Endometrial microvascular endothelial cells (primary cell): ENCODE measurements around the gene PSMD13. TPM values are rescaled to one million over a fixed set of nuclear protein-coding genes. Genes with fewer than 3 reads are reported as not detected.
"Not testable (repeated sequence)": the region's sequence is repeated elsewhere in the genome, so short reads cannot be mapped to it uniquely, and the experiment has no call there.

Experiments used
- in situ Hi-C: cut with HindIII; loops from 2 replicates; pipeline ENCODE4 v1.10.0; 2017; ENCODE audit warnings: low sequenced_read_pairs, low pct_unique_long_range_greater_than_20kb; ENCODE audit errors: inconsistent ontology term
- total RNA-seq: library from RNA; depleted of rRNA; stranded (reverse); fragments of >200 nt; gene quantifications from one replicate; pipeline ENCODE4 v1.2.3, GENCODE V29; 2015; ENCODE audit errors: inconsistent ontology term

Gene PSMD13
- total RNA-seq, 1 donor from 2014 or later = 204 TPM

DNA sequence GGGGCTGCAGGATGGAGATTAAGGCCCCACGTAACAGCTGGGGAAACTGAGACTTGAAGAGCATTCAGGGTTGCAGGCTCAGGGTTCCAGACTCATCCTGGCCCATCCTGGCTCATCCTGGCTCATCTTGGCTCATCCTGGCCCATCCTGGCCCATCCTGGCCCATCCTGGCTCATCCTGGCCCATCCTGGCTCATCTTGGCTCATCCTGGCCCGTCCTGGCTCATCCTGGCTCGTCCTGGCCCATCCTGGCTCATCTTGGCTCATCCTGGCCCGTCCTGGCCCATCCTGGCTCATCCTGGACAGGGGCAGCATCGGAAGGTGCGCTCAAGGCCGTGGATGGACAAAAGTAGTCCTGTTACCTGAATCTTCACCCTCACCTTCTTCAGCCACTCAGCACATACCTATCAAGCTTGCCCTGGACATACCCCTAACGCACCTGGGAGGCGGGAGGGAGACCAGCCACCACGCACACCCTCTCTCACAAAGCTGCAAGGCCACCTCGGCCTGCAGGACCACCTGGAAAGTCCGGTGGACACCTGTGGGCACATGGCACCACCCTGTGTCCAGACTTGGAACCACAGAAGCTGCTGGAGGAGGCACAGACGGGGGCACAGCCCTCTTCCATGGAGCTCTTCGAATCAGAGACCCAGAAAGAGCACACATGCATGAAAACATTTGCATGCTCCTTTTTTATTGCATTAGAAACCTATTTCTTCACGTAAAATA, 21.2 kb downstream of the PSMD13 start:
- in situ Hi-C loops = no loop called here

GRCh38 chr11:259413-259812, 22.6 kb downstream of the PSMD13 start:
- in situ Hi-C loops = no loop called here

DNA sequence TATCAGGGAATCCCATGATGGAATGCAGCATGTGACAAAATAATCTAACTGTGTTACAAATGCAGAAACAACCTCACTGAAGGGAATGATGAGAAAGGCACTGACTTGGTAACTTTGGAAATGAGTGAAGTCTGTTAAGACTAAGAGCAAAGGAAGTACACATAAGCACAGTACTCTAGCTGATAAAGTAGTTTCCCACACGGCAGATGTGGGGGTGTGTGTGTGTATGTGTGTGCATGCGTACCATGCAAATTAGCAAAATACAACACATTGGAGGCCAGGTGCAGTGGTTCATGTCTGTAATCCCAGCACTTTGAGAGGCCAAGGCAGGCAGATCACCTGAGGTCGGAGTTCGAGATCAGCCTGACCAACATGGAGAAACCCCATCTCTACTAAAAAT, 24.8 kb downstream of the PSMD13 start:
- in situ Hi-C loops = no loop called here

- in situ Hi-C loops = no loop called here
Observed at GRCh38 chr11:266676-267439, 30.1 kb downstream of the PSMD13 start.

GRCh38 chr11:267491-267994, 30.8 kb downstream of the PSMD13 start:
- in situ Hi-C loops = no loop called here

DNA sequence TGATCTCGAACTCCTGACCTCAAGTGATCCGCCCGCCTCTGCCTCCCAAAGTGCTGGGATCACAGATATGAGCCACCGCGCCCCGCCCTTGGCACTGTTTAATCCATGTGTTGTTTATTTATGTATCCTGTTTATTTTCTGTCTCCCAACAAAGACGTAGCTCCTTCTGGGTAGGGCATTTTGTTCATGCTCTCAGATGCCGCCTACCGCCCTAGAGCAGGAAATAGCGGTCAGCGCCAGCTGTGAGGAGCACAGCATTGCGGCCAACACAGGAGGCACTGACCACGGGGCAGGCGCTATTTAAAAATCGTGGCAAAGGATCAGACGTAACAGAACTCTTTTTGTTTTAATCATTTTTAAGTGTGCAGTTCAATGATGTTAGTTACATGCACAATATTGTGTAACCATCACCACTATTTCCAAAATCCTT, 32.0 kb downstream of the PSMD13 start:
- in situ Hi-C loops = not testable (repeated sequence)

- in situ Hi-C loops = no loop called here
Observed at GRCh38 chr11:269146-269890, 32.5 kb downstream of the PSMD13 start.

GRCh38 chr11:270451-271318, 33.9 kb downstream of the PSMD13 start:
- in situ Hi-C loops = no loop called here

- in situ Hi-C loops = no loop called here
Observed at GRCh38 chr11:271319-271715, 34.5 kb downstream of the PSMD13 start.

DNA sequence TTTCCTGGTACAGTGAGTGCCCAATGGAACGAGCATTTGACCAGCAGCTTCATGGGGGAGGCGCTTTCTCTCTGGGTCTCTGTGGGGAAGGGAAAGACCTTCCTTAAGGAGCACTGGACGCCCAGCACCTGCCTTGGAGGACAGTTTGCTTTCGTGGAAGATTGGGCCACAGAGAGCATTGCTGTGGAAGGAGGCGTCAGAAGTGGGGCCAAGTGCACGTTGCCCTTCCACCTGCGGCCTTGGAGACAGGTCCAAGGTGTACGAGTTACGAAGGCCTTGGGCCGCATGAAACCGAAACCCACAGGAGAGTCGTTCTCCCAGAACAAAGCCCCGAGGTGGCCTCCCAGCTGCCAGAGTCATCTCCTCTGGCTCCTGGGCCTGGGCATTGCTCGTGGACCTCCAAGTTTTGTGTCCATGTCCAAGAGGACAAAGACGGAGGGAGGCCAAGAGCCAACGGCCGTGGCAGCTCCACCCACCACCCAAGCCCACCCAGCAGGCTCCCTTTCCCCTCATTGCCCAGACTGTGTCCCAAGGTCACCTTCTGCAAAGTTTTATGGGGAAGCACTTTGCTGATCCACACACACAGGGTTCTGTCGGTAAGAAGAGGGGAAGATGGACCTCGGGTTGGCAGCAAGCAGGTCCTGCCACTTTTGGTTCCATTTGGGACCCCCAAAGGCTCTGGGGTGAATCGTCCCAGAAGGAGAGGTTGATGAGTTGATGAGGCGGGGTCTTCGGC, 35.6 kb downstream of the PSMD13 start:
- in situ Hi-C loops = no loop called here

GRCh38 chr11:272931-273198, 36.1 kb downstream of the PSMD13 start:
- in situ Hi-C loops = no loop called here

GRCh38 chr11:276219-276618, 39.4 kb downstream of the PSMD13 start:
- in situ Hi-C loops = no loop called here

GRCh38 chr11:278001-278951, 41.5 kb downstream of the PSMD13 start, which contains the start of gene NLRP6:
Gene NLRP6, plus strand, starts transcription at chr11:278407. Its CDS starts 163 bp downstream, at chr11:278570.
- in situ Hi-C loops = no loop called here

DNA sequence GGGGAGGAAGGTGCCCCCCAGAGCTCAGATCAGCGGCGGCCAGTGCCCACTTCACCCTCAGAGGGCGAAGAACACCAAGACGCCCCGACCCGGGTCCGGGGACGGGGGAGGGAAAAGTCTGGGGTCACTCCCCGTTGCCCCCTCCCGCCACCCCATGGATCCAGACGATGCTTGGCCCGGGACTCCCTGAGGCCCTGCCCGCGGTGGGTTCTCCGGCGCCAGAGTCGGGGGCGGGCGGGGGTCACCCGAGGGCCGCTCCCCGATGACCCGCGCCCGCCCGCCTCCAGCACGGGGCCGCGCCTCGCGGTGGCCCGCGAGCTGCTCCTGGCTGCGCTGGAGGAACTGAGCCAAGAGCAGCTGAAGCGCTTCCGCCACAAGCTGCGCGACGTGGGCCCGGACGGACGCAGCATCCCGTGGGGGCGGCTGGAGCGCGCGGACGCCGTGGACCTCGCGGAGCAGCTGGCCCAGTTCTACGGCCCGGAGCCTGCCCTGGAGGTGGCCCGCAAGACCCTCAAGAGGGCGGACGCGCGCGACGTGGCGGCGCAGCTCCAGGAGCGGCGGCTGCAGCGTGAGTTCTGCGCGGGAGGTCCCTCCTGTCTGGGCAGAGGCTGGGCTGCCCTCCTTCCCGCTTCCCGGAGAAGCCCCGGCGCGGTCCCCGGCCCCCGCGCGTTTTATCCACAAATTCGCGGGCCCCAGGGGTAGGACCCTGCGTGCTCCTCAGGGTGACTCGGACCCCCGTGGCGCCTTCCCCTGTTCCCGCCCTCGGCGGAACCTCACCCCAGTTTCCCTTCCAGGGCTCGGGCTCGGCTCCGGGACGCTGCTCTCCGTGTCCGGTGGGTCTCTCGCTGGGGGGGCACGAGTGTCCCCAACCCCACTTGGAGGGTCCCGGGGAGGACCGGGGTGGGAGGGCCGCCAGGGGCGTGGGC, 42.5 kb downstream of the PSMD13 start:
- in situ Hi-C loops = no loop called here

- in situ Hi-C loops = no loop called here
Observed at GRCh38 chr11:279966-280705, 43.4 kb downstream of the PSMD13 start.
